B cell (primary cell): ENCODE measurements around the gene SLC16A7.

Source experiments
- CTCF ChIP-seq: fragments of 200-600 bp; IDR thresholded peaks from one replicate; pipeline ENCODE4 v1.8.0; 2022; ENCODE audit warnings: antibody characterized with exemption, mild to moderate bottlenecking
- EZH2 ChIP-seq: IDR thresholded peaks from 2 replicates; pipeline ENCODE4 v1.6.1; 2012; ENCODE audit warnings: borderline replicate concordance, low read depth, mild to moderate bottlenecking, moderate library complexity, low read length; ENCODE audit not compliant: insufficient read depth, poor library complexity, severe bottlenecking

- no peak for TF ChIP-seq CTCF
- no peak for TF ChIP-seq EZH2
Observed at GRCh38 chr12:59734371-59734770, 138.5 kb downstream of the SLC16A7 start.
